H7 (cell line): ENCODE results near the gene IQGAP1. TPM values are rescaled to one million over a fixed set of nuclear protein-coding genes. Genes with fewer than 3 reads are reported as not detected.
"Not testable (repeated sequence)": the region's sequence is repeated elsewhere in the genome, so short reads cannot be mapped to it uniquely, and the experiment has no call there.

ENCODE experiments used
- DNase-seq: peaks from one replicate; pipeline ENCODE4 v3.0.0; 2012
- H3K27me3 ChIP-seq: 2 replicates; pipeline ENCODE4 v1.6.0; 2011; ENCODE audit warnings: mild to moderate bottlenecking, low read length; ENCODE audit not compliant: control insufficient read depth, insufficient read depth
- H3K36me3 ChIP-seq: replicated peaks from 2 replicates; pipeline ENCODE4 v1.5.1; 2011; ENCODE audit warnings: low read length; ENCODE audit not compliant: control insufficient read depth, insufficient read depth
- H3K4me3 ChIP-seq: 2 replicates; pipeline ENCODE4 v1.5.1; 2011; ENCODE audit warnings: low read depth, mild to moderate bottlenecking, control low read depth, low read length, moderate library complexity; ENCODE audit not compliant: insufficient read depth
- total RNA-seq: library from RNA; depleted of rRNA; stranded (reverse); fragments of >200 nt; shearing (Covaris generic); gene quantifications from 2 replicates; pipeline ENCODE4 v1.2.3, GENCODE V29; 2014

IQGAP1 gene
- total RNA-seq, 1 experiment from 2014 or later: 74.7 TPM

DNA sequence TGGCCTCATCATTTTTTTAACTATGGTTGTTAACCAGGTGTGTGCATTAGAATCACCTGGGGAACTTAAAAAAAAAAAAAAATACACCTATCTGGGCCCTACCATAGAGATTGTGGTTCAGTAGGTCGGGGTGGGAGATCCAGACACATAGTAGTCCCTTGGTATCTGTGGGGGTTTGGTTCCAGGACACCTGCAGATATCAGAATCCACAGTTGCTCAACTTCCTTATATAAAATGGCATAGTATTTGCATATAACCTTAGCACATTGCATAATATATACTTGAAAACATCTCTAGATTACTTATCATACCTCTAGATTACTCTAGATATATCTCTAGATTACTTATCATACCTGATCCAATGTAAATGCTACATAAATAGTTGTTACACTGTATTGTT lies 5.0 kb downstream of the IQGAP1 start:
- Histone ChIP-seq H3K36me3 (no peaks in the 10 kb centered on the region; the same call in none of the 2 replicates), H3K27me3 (no peaks in the 10 kb centered on the region), H3K4me3 (no peak overlapping the region)
- DNase-seq: no peak

DNA sequence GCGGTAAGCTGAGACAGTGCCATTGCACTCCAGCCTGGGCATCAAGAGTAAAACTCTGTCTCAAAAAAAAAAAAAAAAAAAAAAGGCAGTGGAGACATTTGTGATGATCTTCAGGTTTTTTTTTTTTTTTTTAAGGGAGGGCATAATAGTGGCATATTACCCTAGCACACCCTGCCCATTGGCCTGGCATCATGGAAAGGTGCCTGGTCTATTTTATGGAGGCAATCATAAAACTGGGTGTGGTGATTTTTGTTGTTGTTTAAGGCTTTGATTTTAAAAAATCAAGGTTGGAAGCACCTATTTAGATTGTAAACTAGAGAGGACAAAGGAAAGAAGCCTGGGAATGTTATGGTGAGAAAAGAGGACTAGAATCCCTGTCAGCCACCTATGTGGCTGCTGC lies 6.0 kb downstream of the IQGAP1 start:
- no peaks in the 10 kb centered on the region for H3K27me3 ChIP-seq
- H3K4me3 ChIP-seq: no peak overlapping the region
- DNase-seq: no peak
- H3K36me3 ChIP-seq: no peaks in the 10 kb centered on the region; the same call in none of the 2 replicates

DNA sequence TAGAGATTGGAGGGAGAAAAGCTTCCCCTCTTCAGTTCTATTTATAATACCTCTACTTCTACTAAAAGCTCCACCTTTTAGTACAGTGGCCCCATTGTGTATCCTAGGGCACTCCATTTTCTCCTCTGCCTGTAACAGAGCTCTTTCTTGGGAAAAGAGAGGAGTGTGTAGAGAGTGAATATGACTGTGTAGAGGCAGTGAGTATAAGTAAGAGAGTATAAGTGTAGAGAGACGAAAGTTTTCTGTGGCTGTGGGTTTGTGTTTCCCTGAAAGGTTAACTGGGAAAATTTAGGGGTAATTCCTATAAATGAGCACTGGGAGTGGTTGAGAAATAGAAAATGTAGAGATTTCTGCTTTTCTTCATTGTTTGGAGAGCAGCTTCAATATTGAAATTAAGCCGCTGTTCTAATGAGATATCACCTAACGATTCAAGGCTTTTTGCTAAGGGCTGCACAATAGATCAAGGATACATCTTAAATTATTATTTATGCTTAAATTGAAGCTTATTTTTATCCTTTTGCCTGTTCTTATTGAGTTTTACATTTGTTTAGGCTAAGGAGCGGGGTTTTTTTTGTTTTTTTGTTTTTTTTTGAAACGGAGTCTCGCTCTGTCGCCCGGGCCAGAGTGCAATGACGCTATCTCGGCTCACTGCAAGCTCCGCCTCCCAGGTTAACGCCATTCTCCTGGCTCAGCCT lies 6.9 kb downstream of the IQGAP1 start:
- DNase-seq: no peak
- Histone ChIP-seq H3K36me3 (no peaks in the 10 kb centered on the region; the same call in none of the 2 replicates), H3K27me3 (no peaks in the 10 kb centered on the region), H3K4me3 (no peak overlapping the region)

DNA sequence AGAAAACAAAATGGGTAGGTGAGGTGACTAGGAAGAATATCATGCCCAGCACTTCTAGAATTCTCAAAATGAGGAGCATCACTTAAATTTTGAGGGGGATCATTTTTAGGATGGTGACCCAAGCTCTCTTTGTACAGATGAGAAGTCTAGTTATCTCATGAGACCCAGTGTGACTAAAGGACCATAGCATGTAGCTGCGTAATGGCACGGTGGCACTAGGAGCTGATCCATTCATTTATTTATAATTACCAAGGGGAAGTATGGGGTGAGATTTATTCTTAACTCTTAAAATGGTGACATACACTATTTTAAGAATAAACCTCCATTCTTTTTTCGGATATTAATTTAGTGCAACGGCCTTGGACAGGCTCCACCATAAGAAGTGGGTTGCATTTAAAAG lies 8.3 kb downstream of the IQGAP1 start:
- no peak overlapping the region for H3K4me3 ChIP-seq
- H3K27me3 ChIP-seq: no peaks in the 10 kb centered on the region
- DNase-seq: no peak
- no peaks in the 10 kb centered on the region for H3K36me3 ChIP-seq

DNA sequence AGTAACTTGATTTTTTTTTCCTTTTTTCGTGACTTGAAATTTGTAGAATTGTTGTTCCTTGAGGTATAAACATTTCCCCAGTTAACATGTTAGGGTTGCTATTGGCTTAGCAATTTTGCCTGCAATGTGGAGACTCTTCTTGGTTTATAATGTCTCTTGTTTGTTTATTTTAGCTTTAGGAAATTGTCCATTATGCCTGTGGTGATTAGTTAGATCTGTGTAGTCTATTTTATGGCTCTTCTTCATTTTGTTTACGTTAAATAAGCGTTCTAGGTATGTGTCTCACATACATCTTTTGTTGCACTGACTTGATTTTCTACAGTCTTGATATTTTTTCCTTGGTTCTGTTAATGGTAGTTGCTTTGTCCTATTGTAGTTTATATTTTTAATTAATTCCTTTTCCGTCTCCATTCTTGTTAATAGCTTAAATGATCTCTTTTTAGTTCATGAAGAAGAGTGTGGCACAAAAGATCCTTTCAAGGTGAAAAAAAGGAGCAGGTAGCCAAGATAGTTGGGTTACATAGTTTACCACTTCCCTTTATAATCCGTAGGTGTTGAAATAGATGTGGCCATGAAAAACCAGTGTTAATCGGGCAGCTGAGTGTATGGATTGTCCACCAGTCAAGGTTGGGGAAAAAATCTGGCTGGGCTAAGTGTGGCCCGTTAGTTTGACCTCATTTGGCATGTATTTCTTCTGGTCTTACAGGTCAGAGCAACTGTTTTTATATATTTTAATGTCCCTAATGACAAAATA lies 12.1 kb downstream of the IQGAP1 start:
- Histone ChIP-seq H3K4me3 (no peak overlapping the region), H3K27me3 (no peaks in the 10 kb centered on the region), H3K36me3 (no peaks in the 10 kb centered on the region)
- no peak for DNase-seq

DNA sequence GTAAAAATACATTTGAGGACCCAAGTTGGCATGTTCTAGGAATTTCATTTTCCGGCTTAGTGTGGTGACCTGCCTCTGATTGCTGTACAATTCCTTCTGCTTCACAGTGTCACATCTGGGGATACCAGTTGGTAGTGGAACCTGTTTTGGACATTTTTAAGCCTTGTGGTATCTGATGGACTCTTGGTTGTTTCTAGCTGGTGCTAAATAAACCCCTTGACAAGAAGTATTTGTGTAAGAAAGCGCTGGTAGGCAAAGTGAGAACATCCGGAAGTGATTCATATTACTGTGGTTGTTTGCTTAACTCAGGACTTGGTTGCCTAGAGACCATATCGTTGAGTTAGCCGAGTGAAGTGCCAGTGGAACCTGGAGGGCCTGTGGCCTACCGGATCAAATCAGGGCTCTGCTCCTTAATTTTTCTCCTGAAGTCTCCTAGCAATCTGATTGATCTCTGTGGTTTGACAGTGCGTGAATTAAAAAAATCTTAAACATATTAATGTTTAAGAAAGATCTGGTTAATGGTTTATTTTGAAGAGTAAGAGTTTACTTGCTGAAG lies 12.8 kb downstream of the IQGAP1 start:
- no peaks in the 10 kb centered on the region for H3K36me3 ChIP-seq
- H3K4me3 ChIP-seq: no peak overlapping the region
- no peaks in the 10 kb centered on the region for H3K27me3 ChIP-seq
- DNase-seq: peak; percentile 58

DNA sequence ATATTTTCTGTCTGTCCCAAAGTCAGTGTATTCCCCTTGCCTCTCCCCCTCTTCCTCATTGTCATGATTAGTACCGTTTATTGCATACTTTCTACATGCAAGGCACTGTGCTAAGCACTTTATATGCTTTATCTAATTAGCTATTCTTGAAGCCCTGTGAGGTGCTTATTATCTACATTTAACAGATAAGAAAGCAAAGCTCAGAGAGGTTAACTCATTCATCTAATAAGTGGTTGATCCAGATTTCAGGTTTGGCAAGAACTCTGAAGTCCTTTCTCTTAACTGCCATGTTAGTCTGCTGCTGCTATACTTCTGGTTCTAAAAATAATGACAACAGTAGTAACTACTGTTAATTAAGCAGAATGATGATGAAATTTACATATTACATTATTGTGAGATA lies 13.5 kb downstream of the IQGAP1 start:
- no peak for DNase-seq
- Histone ChIP-seq H3K27me3 (no peaks in the 10 kb centered on the region), H3K4me3 (no peak overlapping the region), H3K36me3 (no peaks in the 10 kb centered on the region)

DNA sequence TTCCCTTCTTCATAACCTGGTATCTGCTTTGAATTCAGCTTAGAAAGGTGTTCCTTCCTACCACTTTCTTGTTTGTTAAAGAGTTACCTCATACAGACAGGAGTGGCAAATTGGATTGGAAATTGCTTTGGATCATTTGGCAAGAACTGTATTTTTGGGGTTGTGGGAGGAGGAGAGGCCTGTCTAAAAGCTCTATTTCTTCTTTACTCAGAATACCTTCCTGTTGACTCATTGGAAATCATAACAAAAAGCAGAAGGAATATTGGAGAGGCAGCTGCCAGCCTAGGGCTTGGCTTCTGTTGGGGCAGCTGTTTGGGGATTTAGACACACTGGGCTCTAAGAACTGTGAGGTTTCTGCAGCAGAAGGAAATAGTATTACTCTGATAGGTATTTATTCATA lies 14.2 kb downstream of the IQGAP1 start:
- Histone ChIP-seq H3K27me3 (no peaks in the 10 kb centered on the region), H3K36me3 (no peaks in the 10 kb centered on the region), H3K4me3 (no peak overlapping the region)
- no peak for DNase-seq

DNA sequence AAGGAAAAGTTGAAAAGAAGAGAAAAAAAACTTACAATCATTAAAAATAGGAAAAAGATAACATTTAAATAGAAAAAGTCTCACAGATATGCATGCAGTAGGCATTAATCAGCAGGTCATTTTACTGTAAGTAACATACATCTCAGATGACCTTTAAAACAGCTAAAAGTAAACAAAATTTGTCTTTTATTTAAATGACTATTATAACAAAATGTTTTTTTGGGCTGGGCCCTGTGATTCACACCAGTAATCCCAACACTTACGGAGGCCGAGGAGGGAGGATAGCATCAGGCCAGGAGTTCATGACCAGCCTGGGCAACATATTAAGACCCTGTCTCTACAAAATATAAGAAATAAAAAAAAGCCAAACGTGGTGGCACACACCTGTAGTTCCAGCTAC lies 14.7 kb downstream of the IQGAP1 start:
- Histone ChIP-seq H3K36me3 (no peaks in the 10 kb centered on the region), H3K27me3 (no peaks in the 10 kb centered on the region), H3K4me3 (no peak overlapping the region)
- DNase-seq: no peak

DNA sequence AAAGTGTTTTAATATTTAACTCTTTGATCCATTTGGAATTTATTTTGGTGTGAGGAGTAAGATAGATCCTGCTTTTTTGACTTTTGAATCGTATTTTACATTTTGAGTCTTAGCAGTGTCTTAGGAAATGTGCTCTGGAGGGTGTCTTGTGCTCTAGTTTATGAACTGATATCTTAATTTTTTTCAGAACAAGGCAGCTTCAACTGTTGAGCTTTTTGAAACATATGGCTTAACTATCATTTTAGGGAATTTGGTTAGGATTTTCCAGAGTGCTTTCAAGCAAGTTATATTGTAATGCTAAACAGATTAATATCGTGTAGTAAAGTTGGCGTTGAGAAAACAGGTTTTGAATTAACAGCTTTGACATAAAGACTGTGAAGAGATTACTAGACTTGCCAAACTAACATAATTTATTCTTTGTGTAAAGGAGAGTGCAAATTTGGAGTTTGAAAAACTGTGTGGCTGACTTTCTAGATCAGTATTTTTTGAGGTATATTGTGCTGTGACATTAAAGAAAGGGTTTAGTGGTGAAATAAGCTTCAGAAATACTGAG lies 17.1 kb downstream of the IQGAP1 start:
- no peak overlapping the region for H3K4me3 ChIP-seq
- H3K27me3 ChIP-seq: no peaks in the 10 kb centered on the region
- DNase-seq: no peak
- no peaks in the 10 kb centered on the region for H3K36me3 ChIP-seq

DNA sequence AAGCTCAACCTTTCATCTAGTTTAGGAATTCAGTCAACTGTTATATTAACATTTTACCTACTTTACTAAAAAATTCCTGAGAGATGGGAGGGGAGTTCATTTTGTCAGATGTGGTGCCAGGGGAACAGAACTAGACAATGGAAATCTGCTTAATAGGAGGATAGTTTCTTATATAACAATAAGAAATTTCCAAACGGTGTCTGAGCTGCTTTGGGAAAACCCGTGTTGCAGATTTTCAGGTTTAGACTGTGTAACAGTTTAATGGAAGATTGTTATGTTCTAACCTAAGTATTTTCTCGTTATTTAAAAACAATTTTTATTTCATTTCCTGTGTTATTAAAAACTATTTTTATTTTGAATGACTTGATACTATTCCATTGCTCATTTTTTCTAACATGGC lies 19.3 kb downstream of the IQGAP1 start:
- Histone ChIP-seq H3K4me3 (no peak overlapping the region), H3K27me3 (no peaks in the 10 kb centered on the region), H3K36me3 (no peaks in the 10 kb centered on the region)
- no peak for DNase-seq

DNA sequence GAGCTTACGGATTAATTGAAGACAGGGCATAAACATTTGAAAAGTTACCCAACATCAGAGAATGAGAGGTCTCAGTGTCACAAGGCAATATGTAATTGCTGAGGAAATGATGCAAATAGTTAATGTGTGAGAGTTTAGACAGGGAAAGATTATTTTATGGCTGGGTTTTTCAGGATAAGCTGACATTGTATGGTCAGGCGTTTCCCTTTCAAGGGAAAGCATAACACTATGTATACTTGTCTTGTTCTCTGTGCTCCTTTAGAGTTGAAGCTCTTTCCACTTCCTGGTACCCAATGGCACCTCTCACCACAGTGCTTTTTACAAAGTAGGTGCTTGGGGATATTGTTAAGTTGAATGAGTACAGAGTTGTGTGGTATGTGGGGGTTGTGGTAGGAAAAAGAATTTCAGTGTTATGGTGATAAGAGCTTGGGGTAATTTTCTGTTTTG lies 19.9 kb downstream of the IQGAP1 start:
- H3K4me3 ChIP-seq: no peak overlapping the region
- DNase-seq: no peak
- H3K36me3 ChIP-seq: no peaks in the 10 kb centered on the region
- H3K27me3 ChIP-seq: no peaks in the 10 kb centered on the region

DNA sequence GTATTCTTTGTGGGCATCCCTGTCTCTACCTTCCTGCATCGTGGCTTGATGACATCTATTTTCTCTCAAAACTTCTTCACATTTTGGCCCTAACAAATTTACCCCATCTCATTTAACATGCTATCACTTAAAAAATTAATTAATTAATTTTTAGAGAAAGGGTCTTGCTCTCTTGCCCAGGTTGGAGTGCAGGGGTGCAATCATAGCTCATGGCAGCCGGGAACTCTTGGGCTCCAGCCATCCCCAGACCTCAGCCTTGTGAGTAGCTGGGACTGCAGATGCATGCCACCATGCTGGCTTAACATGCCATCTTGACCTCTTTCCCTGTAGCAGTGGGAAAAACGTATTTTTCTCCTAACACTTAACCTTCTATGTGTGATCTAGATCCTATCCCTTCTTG lies 20.6 kb downstream of the IQGAP1 start:
- Histone ChIP-seq H3K27me3 (no peaks in the 10 kb centered on the region), H3K36me3 (no peaks in the 10 kb centered on the region), H3K4me3 (no peak overlapping the region)
- no peak for DNase-seq

DNA sequence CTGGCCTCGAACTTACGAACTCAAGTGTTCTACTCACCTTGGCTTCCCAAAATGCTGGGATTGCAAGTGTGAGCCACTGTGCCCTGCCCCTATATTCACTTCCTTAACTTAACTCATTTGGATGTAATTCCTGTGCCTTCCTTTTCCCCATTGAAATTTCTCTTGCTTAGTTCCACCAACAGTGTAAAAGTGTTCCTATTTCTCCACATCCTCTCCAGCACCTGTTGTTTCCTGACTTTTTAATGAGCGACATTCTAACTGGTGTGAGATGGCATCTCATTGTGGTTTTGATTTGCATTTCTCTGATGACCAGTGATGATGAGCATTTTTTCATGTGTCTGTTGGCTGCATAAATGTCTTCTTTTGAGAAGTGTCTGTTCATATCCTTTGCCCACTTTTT lies 21.5 kb downstream of the IQGAP1 start:
- DNase-seq, H3K27me3 ChIP-seq, H3K4me3 ChIP-seq: not testable (repeated sequence)

DNA sequence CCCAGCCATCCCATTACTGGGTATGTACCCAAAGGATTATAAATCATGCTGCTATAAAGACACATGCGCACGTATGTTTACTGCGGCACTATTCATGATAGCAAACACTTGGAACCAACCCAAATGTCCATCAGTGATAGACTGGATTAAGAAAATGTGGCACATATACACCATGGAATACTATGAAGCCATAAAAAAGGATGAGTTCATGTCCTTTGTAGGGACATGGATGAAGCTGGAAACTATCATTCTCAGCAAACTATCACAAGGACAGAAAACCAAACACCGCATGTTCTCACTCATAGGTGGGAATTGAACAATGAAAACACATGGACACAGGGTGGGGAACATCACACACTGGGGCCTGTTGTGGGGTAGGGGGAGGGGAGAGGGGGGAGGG lies 22.3 kb downstream of the IQGAP1 start:
- not testable (repeated sequence) for H3K36me3 ChIP-seq, DNase-seq, H3K27me3 ChIP-seq, H3K4me3 ChIP-seq

More for the DNA sequence above, 21.5 kb downstream of the IQGAP1 start:
- H3K36me3 ChIP-seq: not testable (repeated sequence)
